Caco-2 (cell line): ENCODE measurements around the gene VCP. TPM values are rescaled to one million over a fixed set of nuclear protein-coding genes. Genes with fewer than 3 reads are reported as not detected.

Experiments
- BruUV-seq: library from RNA; stranded (reverse); fragments of 400-500 nt; replicated peaks from 2 replicates; lab custom pipeline; 2021; lab: Mats Ljungman, UMichigan
- CTCF ChIA-PET: fragments of 300-600 bp; sonication (Branson Sonifier 250); formaldehyde crosslinking; loops from one replicate; lab custom pipeline; 2022; ENCODE audit warnings: antibody characterized with exemption; lab: Charles Lee
- POLR2A ChIA-PET: fragments of 300-600 bp; sonication (Branson Sonifier 250); formaldehyde crosslinking; loops from one replicate; lab custom pipeline; 2022; ENCODE audit warnings: antibody characterized with exemption; lab: Charles Lee
- DNase-seq, 2 experiments: peaks; one replicate each; pipeline versions ENCODE4 v3.0.0 to v3.0.0-alpha.2; 2020 to 2022
- H3K27me3 ChIP-seq: replicated peaks from 2 replicates; pipeline ENCODE4 v1.6.0; 2011; ENCODE audit warnings: low read length; ENCODE audit not compliant: control insufficient read depth, insufficient read depth
- H3K36me3 ChIP-seq: 2 replicates; pipeline ENCODE4 v1.5.1; 2011; ENCODE audit warnings: low read length; ENCODE audit not compliant: control insufficient read depth, insufficient read depth
- H3K4me1 ChIP-seq: fragments of 250-450 bp; sonication (Bioruptor Pico); 2 replicates; pipeline ENCODE4 v1.5.1; 2020; ENCODE audit warnings: mild to moderate bottlenecking
- H3K4me3 ChIP-seq: 2 replicates; pipeline ENCODE4 v1.5.1; 2011; ENCODE audit warnings: low read depth, mild to moderate bottlenecking, control low read depth, low read length
- H3K9me3 ChIP-seq: fragments of 250-450 bp; sonication (Bioruptor Pico); 2 replicates; pipeline ENCODE4 v1.5.1; 2020; ENCODE audit warnings: mild to moderate bottlenecking, moderate library complexity
- H3K27ac Mint-ChIP-seq: one replicate; pipeline ENCODE4 v1.8.0; 2022; ENCODE audit warnings: mixed read lengths; ENCODE audit not compliant: unreplicated experiment
- H3K27me3 Mint-ChIP-seq: one replicate; pipeline ENCODE4 v1.8.0; 2022; ENCODE audit warnings: mixed read lengths; ENCODE audit not compliant: insufficient read depth, unreplicated experiment
- H3K36me3 Mint-ChIP-seq: one replicate; pipeline ENCODE4 v1.8.0; 2022; ENCODE audit warnings: mild to moderate bottlenecking, mixed read lengths; ENCODE audit not compliant: insufficient read depth, unreplicated experiment
- H3K4me1 Mint-ChIP-seq: one replicate; pipeline ENCODE4 v1.8.0; 2022; ENCODE audit warnings: low read depth, mixed read lengths; ENCODE audit not compliant: unreplicated experiment
- H3K4me3 Mint-ChIP-seq: one replicate; pipeline ENCODE4 v1.8.0; 2022; ENCODE audit warnings: mild to moderate bottlenecking, moderate library complexity, mixed read lengths; ENCODE audit not compliant: unreplicated experiment
- H3K9me3 Mint-ChIP-seq: one replicate; pipeline ENCODE4 v1.8.0; 2022; ENCODE audit warnings: mixed read lengths; ENCODE audit not compliant: unreplicated experiment
- intact Hi-C: fragments of 100-400 bp; cut with micrococcal nuclease; formaldehyde crosslinking; loops from one replicate; pipeline ENCODE4 v1.10.0; 2022; ENCODE audit not compliant: unreplicated experiment
- total RNA-seq: library from RNA; stranded (reverse); gene quantifications from 2 replicates; pipeline ENCODE4 v1.2.3, GENCODE V29; 2022
- TF ChIP-seq, protein P1 (sequence below), 2 experiments: fragments of 200-600 bp in 1 of 2; IDR thresholded peaks; 1 replicate in 1 of 2; 2 replicates in 1 of 2; pipeline versions ENCODE4 v1.5.1 to v1.8.0; 2011 to 2022; ENCODE audit warnings: antibody characterized with exemption in 1 of 2, control low read depth in 1 of 2, inconsistent platforms in 1 of 2, low read depth in 1 of 2, low read length in 1 of 2, mild to moderate bottlenecking in 1 of 2, moderate library complexity in 1 of 2; ENCODE audit not compliant: insufficient read depth in 1 of 2, severe bottlenecking in 1 of 2, unreplicated experiment in 1 of 2

The VCP gene
- total RNA-seq, 1 experiment from 2014 or later, result 281 TPM

DNA sequence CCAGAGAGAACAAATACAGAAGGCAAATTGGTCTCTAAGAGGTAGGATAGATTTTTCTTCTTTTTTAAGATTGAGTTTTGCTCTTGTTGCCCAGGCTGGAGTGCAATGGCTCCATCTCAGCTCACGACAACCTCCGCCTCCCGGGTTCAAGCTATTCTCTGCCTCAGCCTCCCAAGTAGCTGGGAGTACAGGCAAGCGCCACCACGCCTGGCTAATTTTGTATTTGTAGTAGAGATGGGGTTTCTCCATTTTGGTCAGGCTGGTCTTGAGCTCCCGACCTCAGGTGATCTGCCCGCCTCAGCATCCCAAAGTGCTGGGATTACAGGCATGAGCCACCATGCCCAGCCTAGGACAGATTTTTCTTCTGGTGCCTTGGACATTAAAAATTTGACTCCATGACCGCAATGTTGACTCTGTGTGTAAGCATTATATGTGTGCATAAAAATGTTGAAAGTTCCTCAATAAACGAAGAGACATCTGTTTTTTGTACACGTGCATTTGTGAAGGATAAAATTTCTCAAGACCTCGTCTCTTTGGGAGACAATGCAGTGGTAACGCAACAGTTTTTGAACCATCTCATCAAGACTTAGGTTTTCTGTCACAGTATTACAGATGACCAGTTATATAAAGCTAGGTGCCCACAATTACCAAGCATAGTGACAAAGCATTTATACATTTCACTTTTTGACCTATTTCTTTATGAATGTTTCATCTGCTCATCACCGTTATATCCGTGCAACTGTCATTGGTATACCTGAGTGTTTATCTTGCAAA, 17.4 kb downstream of the VCP start:
- no TSS peak for BruUV-seq
- ChIA-PET CTCF (no interaction called here), POLR2A (no interaction called here)
- intact Hi-C loops, result no loop called here
- DNase-seq, result no peak
- Histone ChIP-seq H3K27me3 (no peaks in the 10 kb centered on the region), H3K4me1 (no peaks in the 10 kb centered on the region), H3K36me3 (peaks cover 3% of the 10 kb centered on the region), H3K4me3 (no peak overlapping the region), H3K9me3 (no peaks in the 10 kb centered on the region)
- TF ChIP-seq, protein P1, sequence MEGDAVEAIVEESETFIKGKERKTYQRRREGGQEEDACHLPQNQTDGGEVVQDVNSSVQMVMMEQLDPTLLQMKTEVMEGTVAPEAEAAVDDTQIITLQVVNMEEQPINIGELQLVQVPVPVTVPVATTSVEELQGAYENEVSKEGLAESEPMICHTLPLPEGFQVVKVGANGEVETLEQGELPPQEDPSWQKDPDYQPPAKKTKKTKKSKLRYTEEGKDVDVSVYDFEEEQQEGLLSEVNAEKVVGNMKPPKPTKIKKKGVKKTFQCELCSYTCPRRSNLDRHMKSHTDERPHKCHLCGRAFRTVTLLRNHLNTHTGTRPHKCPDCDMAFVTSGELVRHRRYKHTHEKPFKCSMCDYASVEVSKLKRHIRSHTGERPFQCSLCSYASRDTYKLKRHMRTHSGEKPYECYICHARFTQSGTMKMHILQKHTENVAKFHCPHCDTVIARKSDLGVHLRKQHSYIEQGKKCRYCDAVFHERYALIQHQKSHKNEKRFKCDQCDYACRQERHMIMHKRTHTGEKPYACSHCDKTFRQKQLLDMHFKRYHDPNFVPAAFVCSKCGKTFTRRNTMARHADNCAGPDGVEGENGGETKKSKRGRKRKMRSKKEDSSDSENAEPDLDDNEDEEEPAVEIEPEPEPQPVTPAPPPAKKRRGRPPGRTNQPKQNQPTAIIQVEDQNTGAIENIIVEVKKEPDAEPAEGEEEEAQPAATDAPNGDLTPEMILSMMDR (IDR thresholded peaks at IDR 0.05; ENCODE audit: insufficient read depth in 1 of 2, low read depth in 1 of 2, low read length in 1 of 2, severe bottlenecking in 1 of 2, unreplicated experiment in 1 of 2), result no peak
- Mint-ChIP-seq H3K9me3 (no peaks in the 10 kb centered on the region), H3K36me3 (peaks cover 79% of the 10 kb centered on the region), H3K27ac (no peak overlapping the region), H3K4me3 (no peak overlapping the region), H3K27me3 (no peaks in the 10 kb centered on the region), H3K4me1 (no peaks in the 10 kb centered on the region)

DNA sequence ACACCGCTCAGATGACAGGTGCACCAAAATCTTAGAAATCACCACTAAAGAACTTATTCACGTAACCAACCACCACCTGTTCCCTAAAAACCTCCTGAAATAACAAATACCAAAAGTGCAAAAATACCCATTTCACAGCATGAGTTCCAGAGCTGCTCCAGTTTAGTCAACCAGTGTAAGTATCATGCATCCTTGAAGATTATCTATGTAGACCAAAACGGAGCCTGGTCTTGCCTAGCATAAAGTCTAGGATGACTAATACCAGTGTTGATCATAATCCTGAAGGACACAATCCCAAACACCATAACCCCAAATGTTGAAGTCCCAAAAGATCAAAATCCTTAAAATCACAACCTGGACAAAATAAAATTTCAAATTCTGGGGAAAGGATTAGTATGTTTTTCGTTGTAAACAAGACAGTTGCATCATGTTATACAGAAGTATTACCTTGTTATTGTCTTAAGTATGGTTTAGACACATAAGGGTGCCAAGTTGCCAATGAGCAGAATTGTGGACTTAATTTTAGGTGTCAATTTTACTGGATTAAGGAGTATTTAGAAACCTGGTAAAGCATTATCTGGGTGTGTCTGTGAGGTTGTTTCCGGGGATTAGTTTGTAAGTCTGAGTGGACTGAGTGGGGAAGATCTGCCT, 18.1 kb downstream of the VCP start:
- peaks cover 1% of the 10 kb centered on the region for H3K36me3 ChIP-seq
- POLR2A ChIA-PET, result no interaction called here
- H3K4me3 Mint-ChIP-seq, result no peak overlapping the region

More for the DNA sequence above, 18.1 kb downstream of the VCP start:
- BruUV-seq, result no TSS peak
- no peaks in the 10 kb centered on the region for H3K9me3 ChIP-seq
- peak overlapping the region; percentile 29 for H3K27ac Mint-ChIP-seq
- H3K27me3 Mint-ChIP-seq, result no peaks in the 10 kb centered on the region
- DNase-seq, result no peak
- H3K4me3 ChIP-seq, result no peak overlapping the region
- intact Hi-C loops, result no loop called here
- TF ChIP-seq, protein P1 (IDR thresholded peaks at IDR 0.05; ENCODE audit: insufficient read depth in 1 of 2, low read depth in 1 of 2, low read length in 1 of 2, severe bottlenecking in 1 of 2, unreplicated experiment in 1 of 2), result no peak
- H3K4me1 Mint-ChIP-seq, result no peaks in the 10 kb centered on the region
- CTCF ChIA-PET, result no interaction called here
- peaks cover 71% of the 10 kb centered on the region for H3K36me3 Mint-ChIP-seq
- H3K9me3 Mint-ChIP-seq, result no peaks in the 10 kb centered on the region
- no peaks in the 10 kb centered on the region for H3K4me1 ChIP-seq
- no peaks in the 10 kb centered on the region for H3K27me3 ChIP-seq
